T follicular helper cell (primary cell): ENCODE data around the gene SLC25A34.

Source experiments
- DNase-seq: peaks from one replicate; pipeline ENCODE4 v3.0.0-alpha.2; 2020; ENCODE audit warnings: low read depth

The SLC25A34 gene

DNA sequence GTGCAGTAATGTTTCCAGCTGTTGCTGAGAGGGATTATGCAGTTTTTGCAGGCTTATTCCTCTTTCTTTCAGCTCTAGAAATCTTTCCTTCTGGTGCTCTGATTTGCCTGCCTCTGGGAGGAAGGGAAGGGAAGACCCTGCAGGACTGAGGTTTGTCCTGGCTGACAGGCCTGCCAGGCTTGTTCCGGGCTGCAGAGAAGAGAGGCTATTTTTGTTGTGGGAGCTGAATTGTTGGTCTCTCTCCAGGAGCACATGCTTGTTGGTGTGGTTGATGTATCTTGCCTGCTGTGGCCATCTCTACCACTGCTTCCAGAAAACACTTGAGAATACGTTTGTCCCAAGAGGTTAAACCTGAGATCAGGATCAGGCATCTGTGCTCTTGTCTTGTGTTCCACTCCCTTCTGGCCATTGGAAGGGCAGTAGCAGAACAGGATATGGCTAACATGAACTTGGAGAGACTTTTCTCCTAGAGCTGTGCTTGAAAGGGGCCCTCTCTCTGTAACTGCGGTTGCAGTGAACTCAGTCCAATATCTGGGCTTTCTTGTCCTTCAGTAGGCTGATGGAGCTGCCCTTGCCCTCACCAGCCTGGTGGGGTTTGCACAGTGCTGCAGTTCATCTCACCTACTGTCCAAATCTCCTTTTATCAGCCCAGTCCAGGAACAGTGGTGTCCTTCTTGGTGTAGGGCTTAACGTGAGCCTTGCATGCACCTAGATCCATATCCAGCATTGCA is 21.5 kb upstream of the SLC25A34 start:
- no peak for DNase-seq

DNA sequence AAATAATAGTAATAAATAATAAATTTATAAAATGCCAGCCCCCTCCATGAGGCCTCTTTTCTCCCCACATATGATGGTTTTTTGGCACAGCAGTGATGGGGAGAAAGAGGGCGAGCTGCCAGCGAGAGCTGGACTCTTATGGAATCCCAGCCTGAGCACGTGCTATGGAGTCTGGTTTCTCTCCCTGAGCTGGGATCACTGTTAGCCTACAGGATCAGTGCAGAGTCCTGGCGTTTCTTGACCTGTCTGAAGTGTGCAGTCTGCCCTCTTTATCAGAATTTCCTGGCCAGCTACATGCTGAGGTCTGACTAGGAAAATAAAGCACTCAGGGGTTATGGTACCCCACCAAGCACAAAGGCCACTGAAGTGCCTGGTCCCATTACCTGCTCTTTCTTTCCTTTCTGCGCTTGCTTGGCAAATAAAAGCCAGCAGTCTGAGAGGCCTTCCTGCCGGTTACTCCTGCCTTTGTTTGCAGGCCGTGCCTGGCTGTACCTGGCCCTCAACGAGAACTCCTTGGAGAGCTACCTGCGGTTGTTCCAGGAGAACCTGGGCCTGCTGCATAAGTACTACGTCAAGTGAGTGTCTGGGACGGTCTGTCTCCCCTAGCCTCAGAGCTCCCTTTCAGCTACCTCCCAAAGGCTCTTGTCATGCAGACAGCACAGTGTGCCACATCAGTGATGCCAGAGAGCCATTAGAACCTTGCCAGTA is 18.5 kb upstream of the SLC25A34 start:
- no peak for DNase-seq

DNA sequence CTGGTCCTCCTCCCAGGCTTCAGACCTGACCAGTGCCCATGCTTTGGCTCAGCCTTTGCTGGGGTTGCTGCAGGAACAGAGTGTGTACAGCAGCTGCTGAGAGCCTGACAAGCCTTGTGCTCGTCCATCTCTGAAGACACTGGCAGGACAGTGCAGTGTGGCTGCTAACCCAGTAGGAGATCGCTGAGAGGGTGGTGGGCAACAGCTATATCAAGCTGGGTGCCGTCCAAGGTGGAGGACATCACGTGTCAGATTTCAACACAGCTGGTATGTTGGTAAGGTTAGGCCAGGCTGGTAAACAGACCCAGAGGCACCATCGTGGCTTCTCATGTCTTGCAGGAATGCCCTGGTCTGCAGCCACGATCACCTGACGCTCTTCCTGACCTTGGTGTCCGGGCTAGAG is 17.9 kb upstream of the SLC25A34 start:
- DNase-seq: no peak

DNA sequence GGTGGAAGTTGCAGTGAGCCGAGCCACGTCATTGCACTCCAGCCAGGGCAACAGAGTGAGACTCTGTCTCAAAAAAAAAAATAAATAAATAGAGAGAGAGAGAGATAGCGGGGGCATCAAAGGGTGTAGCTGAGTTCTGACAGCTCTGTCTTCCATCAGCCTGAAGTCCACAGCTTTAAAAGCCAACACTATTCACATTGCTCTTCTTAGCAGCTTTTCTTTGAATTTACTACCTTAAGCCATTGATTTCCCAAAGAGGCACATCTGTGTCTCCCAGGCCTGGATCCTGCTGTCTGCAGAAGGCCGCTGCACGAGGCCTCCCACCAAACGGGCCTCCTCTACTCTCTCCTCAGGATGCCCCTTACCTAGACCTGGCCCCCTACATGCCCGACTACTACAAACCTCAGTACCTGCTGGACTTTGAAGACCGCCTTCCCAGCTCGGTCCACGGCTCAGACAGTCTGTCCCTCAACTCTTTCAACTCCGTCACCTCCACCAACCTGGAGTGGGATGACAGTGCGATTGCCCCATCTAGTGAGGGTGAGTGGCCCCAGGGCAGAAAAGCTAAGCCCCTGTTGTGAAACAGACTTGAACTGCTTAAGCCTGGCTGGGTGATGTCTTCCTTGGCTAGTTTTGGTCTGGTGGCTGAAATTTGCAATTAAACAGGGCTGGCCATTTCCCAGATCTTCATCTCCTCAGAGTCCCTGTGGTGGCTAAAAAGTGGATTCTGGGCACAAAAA is 16.5 kb upstream of the SLC25A34 start:
- DNase-seq: no peak

DNA sequence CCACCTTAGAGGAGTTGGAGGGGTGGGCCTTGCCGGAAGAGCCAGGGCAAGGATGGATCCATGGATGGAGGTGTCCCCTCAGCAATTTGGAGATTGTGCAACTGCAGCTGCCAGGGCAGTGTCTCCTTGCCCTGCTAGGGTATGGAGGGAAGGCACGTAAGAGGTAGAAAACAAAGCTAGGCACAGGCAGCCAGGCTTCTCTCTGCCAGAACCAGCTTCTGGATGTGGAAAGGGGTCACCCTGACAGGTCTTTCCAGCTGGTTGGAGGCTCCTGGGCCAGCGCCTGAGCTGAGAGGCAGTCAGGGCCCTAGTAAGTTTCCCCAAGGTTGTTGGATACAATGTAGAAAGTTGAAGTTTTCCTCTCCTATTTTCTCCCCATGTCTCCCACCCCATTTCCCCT is 15.2 kb upstream of the SLC25A34 start:
- no peak for DNase-seq

DNA sequence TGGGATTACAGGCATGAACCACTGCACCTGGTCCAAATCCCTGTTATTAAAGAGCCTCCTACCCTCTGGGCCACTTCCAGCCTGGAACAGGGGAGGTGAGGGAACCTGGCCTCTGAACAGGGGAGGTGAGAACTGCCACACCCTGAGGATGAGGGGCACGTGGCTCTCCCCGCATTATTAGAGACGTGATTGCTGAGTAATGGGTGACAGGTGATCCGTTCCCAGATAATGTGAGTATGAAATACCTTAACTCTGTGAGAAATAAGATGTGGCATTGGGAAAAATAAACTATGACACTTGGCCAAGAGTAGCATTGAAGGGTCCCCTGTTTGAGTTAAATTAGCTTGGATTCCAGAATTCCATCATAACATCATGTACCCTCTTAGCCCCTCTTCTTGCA is 13.6 kb upstream of the SLC25A34 start:
- DNase-seq: no peak

DNA sequence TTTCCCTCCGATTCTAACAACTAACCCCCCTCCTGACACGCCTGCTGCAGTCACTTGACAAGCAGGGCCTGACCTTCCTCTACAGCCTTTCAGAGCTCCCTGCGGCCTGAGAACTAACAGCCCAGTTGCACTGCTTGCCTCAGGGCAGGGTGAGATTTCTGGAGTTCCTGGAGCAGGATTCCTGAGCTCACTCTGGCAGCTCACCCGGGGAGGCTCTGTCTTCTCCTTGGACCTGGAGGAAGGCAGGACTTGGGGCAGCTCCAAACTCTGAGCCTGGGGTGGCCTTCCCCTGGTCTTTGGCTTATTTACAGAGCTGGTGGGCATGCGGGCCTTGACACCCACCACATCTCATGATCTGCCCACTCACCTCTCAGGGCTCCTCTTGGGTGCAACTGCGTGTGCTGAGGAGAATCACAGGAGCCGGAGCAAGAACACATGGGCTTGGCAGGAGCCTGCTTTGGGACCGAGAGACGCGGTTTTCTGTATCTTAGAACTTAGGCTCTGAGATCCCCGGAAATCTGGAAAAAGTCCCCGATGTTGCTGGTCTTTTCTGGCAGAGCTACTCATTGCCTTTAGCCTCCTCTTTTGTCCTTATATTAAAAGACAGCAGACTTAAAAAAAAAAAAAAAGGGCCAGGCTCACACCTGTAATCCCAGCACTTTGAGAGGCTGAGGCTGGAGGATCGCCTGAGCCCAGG is 13.1 kb upstream of the SLC25A34 start:
- DNase-seq: no peak

DNA sequence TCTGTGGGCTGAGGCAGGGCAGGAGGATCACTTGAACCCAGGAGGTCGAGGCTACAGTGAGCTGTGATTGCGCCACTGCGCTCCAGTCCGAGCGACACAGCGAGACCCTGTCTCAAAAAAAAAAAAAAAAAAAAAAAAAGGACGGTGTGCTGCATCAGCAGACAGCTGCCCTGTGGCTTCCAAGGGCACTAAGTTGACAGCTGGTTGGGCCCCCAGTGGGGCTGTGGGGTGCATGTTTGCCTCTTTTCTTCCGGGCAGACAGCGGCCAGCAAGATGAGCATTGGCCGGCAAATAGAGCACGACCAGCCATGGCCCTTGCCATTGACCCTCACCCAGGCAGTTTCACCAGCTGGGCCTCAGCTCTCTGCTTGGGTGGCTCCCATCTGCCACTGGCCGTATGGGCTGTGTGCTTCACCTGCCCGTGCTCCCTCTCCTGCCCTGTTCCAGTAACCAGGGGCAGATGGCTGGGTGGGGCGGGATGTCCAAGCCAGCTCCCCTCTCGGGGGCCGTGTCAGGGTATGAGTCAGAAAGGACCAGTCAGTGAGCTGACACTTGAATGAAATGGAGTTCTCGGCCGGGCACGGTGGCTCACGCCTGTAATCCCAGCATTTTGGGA is 12.3 kb upstream of the SLC25A34 start:
- DNase-seq: no peak

DNA sequence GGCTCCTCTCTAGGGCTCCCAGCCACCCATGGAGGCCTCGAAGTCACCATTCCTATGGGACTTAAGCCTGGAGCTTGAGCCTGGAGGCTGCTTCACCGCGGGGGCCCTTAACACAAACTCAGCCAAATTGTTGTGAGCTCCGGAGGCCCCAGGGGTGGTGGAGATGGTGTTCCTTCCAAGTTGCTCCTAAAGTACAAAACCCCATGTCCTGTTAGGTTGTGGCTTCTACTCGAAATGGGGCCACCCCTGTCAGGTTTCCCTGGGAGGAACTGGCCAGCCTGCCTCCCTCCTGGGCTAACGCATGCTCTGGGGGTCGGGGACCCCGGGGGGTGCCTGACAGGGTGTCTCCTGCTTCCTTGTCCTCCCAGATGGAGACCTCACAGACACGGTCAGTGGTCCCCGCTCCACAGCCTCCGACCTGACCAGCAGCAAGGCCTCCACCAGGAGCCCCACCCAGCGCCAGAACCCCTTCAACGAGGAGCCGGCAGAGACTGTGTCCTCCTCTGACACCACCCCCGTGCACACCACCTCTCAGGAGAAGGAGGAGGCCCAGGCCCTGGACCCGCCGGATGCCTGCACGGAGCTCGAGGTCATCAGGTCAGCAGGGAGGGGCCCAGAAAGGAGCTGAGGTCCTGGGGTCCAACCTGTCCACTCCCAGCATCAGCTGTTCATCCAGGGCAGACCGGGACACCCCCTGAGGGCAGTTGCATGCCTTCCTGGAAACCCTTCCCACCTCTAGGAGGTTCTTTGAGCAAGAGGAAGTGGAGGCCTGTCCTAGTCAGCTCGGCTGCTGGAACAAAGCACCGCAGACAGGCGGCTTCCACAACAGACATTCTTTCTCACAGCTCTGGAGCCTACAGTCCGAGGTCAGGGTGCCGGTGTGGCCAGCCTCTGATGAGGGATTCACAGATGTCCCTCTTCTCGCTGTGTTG is 10.8 kb upstream of the SLC25A34 start:
- DNase-seq: no peak

DNA sequence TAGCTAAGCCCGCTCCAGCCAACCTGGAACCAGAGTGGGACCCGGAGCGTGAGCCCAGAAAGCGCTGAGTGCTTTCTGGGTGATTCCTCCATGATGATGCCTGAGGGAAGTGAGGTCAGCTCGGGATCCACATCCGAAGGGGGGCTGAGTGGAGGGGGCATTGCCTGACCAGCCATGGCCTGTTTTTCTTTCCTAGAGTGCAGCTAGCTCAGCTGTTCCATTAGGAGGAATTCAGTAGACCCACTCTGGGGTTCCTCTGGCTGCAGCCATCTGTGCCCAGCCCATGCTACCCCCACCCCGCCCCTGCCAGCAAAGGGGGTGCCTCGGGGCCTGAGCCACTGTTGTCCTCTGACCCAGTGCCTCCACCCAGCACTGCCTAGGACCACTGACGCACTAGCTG is 9.6 kb upstream of the SLC25A34 start:
- DNase-seq: no peak

DNA sequence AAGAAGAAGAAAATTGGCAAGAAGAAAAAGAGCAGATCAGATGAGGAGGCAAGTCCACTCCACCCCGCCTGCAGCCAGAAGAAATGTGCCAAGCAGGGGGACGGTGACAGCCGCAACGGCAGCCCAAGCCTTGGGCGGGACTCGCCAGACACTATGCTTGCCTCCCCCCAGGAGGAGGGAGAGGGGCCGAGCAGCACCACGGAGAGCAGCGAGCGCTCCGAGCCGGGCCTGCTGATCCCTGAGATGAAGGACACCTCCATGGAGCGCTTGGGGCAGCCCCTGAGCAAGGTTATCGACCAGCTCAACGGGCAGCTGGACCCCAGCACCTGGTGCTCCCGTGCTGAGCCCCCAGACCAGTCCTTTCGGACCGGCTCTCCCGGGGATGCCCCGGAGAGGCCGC is 9.0 kb upstream of the SLC25A34 start:
- DNase-seq: no peak

DNA sequence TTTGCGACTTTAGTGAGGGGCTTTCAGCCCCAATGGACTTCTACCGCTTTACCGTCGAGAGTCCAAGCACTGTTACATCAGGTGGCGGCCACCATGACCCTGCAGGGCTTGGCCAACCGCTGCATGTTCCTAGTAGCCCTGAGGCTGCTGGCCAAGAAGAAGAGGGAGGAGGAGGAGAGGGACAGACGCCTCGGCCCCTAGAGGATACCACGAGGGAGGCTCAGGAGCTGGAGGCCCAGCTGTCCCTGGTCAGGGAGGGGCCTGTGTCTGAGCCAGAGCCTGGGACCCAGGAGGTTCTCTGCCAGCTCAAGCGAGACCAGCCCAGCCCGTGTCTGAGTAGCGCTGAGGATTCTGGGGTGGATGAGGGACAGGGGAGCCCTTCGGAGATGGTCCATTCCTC is 8.6 kb upstream of the SLC25A34 start:
- DNase-seq: no peak

DNA sequence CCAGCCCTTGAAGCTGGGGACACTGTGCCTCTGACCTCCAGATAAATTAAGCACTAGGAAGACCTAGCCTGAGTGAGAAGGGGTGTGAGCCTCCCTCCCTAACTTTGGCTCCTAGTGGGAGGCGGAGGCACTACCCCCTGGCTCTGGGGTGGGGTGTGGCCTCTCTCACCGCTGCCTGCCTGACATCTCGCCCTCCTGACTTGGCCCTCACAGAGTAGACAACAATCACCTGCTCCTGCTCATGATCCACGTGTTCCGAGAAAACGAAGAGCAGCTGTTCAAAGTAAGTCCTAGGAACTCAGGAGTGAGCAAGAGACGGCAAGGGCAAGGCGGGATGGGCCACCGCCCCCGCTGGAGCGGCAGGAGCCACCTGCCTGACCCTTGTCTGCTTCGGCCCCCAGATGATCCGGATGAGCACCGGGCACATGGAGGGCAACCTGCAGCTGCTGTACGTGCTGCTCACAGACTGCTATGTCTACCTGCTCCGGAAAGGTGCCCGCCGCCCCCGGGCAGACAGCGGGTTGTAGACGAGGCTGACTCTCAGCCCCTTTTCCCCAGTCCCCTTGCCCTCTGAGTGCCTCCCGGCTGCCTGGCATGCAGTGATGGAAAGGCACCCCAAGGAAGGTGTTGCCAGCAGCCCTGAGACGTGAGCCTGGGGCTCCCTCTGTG is 8.1 kb upstream of the SLC25A34 start:
- no peak for DNase-seq

DNA sequence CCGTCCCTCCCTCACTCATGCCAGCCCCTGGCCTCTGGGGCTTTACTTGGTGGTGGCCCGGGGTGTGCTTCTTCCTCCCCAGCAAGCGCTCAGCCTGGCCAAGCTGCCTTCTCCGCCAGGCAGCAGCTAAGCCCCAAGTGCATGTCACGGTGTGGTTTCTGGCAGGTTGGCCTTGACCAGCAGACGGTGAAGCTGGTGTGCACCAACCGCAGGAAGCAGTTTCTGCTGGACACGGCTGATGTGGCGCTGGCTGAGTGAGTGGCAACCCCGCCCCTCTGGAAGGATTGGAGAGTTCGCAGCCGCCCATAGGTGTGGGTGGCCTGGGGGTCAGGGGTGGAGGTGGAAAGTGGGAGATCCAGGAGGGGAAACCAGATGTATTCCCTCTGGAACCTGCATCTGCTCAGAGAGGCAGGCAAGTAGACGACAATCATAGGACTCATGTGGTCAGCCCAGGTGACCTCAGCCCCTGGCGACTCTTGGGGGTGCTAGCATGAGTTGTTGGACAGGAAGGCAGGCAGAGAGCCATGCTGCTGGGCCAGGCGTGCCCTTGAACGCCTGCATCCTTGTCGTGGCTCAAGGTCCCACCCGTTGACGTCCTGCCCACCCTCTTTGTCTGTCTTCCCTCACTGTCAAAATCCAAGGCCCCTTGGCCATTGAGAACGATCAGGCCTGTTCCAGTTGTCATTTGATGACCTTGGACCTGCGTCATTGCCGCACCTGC is 7.0 kb upstream of the SLC25A34 start:
- no peak for DNase-seq

DNA sequence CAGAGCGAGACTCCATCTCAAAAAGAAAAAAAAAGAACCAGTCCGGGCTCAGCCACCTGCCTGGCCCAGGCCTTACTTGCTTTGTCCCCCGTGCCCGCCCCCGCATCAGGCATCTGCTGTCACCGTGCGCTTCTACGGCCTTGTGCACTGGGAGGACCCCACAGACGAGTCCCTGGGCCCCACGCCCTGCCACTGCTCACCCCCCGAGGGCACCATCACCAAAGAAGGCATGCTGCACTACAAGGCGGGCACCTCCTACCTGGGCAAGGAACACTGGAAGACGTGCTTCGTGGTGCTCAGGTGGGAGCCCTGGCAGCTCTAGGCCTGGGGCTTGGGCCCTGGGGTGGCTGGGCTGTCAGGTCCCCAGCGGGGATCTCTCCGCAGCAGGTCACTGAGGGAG is 5.6 kb upstream of the SLC25A34 start:
- DNase-seq: no peak

DNA sequence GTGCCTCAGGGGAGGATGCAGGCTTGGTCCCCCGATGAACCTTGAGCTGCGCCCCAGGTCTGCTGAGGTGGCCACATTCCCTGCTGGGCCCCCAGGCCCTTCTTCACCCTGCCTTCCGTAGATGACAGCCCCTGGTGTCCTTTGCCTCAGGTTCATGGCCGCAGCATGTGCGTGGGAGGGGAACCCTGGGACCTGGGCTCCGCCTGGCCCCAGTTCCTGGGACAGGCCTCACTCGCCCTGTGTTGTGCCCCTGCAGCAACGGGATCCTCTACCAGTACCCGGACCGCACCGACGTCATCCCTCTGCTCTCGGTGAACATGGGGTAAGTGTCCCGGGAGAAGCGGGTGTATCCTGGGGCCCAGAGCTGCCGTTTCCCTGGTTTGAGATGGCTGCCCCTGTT is 5.1 kb upstream of the SLC25A34 start:
- DNase-seq: no peak

DNA sequence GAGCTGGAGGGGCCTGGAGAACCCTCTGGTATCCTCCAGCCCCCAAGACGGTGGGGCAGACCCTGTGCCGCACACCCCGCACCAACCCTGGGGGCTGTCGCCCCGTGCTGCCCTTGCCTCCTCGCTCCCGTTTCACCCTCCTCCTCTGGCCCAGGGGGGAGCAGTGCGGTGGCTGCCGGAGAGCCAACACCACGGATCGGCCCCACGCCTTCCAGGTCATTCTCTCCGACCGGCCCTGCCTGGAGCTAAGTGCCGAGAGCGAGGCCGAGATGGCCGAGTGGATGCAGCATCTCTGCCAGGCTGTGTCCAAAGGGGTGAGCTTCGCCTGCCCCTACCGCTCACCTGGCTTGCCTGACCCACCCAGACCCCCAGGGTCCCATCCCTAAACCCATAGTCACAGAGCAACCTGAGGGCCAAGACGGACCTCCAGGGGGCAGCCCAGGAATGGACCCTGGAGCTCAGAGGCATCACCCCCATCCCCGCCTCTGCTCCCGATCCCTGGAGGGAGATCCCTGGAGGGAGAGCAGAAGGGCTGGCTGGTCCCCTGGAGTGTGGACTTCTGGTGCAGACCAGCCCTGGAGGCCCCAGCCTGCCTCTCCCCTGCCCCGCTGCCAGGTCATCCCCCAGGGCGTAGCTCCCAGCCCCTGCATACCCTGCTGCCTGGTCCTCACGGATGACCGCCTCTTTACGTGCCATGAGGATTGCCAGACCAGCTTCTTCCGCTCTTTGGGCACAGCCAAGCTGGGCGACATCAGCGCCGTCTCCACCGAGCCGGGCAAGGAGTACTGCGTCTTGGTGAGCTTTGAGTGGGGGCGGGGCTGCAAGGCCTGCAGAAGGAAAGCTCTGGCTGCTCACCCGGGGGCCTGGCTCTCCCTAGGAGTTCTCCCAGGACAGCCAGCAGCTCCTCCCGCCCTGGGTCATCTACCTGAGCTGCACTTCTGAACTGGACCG is 4.0 kb upstream of the SLC25A34 start:
- DNase-seq: no peak

DNA sequence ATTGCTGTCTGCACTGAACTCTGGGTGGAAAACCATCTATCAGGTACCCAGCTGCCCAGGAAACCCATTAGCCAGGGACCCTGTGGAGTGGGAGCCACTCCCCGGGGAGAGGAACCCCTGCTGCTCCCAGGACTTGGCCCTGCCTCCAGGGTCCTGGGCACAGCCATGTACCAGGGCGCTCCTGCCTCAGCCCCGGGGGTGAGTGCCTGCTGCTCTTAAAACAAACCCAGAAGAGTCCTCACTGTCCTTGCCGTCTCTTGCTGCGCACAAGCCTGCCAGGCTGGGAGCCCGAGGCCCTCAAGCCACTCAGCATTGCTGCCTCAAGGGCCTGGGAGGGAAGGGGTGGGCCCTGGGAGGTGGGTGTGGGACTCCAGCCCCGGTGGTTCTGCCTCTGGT is 3.4 kb upstream of the SLC25A34 start:
- no peak for DNase-seq
